ENCODE results near the gene SPTBN1.
A peak's percentile ranks its signal among the peaks of the same experiment; 100 is the strongest.
"Not testable (repeated sequence)": the region's sequence is repeated elsewhere in the genome, so short reads cannot be mapped to it uniquely, and the experiment has no call there.

The SPTBN1 gene

GRCh38 chr2:54528311-54528955 lies 72.3 kb downstream of the SPTBN1 start:
- DNase-seq, result peak in 1 of 2 donors; percentile 52
- Histone ChIP-seq H3K27ac (ENCODE audit: low read depth, low read length) (no peak overlapping the region), H3K27me3 (ENCODE audit: insufficient read depth, low read length) (no peaks in the 10 kb centered on the region), H3K4me2 (ENCODE audit: low read length) (no peak overlapping the region), H3K79me2 (ENCODE audit: control insufficient read depth, insufficient read depth, low read length, poor library complexity) (no peaks in the 10 kb centered on the region), H4K8ac (ENCODE audit: low read depth, low read length) (no peak overlapping the region), H3K18ac (ENCODE audit: low read length) (no peak overlapping the region), H3K79me1 (ENCODE audit: low read length) (peaks cover 7% of the 10 kb centered on the region), H2BK120ac (ENCODE audit: insufficient read depth, low read length, poor library complexity) (no peak overlapping the region), H3K14ac (ENCODE audit: low read length) (no peak overlapping the region), H3K4ac (ENCODE audit: low read depth, low read length) (no peak overlapping the region), H3K9me3 (ENCODE audit: insufficient read depth, low read depth, low read length) (no peaks in the 10 kb centered on the region), H2AK5ac (ENCODE audit: low read length) (no peak overlapping the region), H4K12ac (ENCODE audit: low read depth, low read length) (no peak overlapping the region), H3K23ac (ENCODE audit: low read length) (no peak overlapping the region), H3K36me3 (ENCODE audit: control insufficient read depth in 1 of 2, insufficient read depth in 2 of 2, low read length in 2 of 2) (peaks cover 3 to 13% of the 10 kb centered on the region in 2 experiments), H2BK12ac (ENCODE audit: low read length) (no peak overlapping the region), H4K91ac (ENCODE audit: low read depth, low read length) (no peak overlapping the region), H3K9ac (ENCODE audit: low read length) (no peak overlapping the region), H3K4me3 (ENCODE audit: low read depth, low read length) (no peak overlapping the region), H2BK5ac (ENCODE audit: low read depth, low read length, poor library complexity) (no peak overlapping the region), H2AFZ (ENCODE audit: insufficient read depth, low read length, poor library complexity) (no peak overlapping the region), H3K4me1 (ENCODE audit: control insufficient read depth in 1 of 2, insufficient read depth in 2 of 2, low read length in 2 of 2) (peaks cover 8 to 15% of the 10 kb centered on the region in 2 experiments)
- WGBS (ENCODE audit: extremely low coverage, insufficient coverage, insufficient read length), result no CpG with 5 or more reads among the region's 1 CpG

GRCh38 chr2:54529518-54529917 lies 73.4 kb downstream of the SPTBN1 start:
- Histone ChIP-seq H3K79me1 (ENCODE audit: low read length) (peaks cover 11% of the 10 kb centered on the region), H3K4me1 (ENCODE audit: control insufficient read depth in 1 of 2, insufficient read depth in 2 of 2, low read length in 2 of 2) (peaks cover 6 to 15% of the 10 kb centered on the region in 2 experiments), H3K36me3 (ENCODE audit: control insufficient read depth in 1 of 2, insufficient read depth in 2 of 2, low read length in 2 of 2) (peaks cover 3 to 13% of the 10 kb centered on the region in 2 experiments)
- H2BK120ac ChIP-seq (ENCODE audit: insufficient read depth, low read length, poor library complexity); H4K8ac ChIP-seq (ENCODE audit: low read depth, low read length); H3K27me3 ChIP-seq (ENCODE audit: insufficient read depth, low read length); H3K4ac ChIP-seq (ENCODE audit: low read depth, low read length); H3K79me2 ChIP-seq (ENCODE audit: control insufficient read depth, insufficient read depth, low read length, poor library complexity); H3K9me3 ChIP-seq (ENCODE audit: insufficient read depth, low read depth, low read length); H3K9ac ChIP-seq (ENCODE audit: low read length); H3K27ac ChIP-seq (ENCODE audit: low read depth, low read length); H3K18ac ChIP-seq (ENCODE audit: low read length); H2AK5ac ChIP-seq (ENCODE audit: low read length); H2BK12ac ChIP-seq (ENCODE audit: low read length); DNase-seq; H3K23ac ChIP-seq (ENCODE audit: low read length); H3K14ac ChIP-seq (ENCODE audit: low read length); H4K12ac ChIP-seq (ENCODE audit: low read depth, low read length); H2AFZ ChIP-seq (ENCODE audit: insufficient read depth, low read length, poor library complexity); H3K4me3 ChIP-seq (ENCODE audit: low read depth, low read length); H4K91ac ChIP-seq (ENCODE audit: low read depth, low read length); H3K4me2 ChIP-seq (ENCODE audit: low read length); H2BK5ac ChIP-seq (ENCODE audit: low read depth, low read length, poor library complexity): not testable (repeated sequence)
- no CpG with 5 or more reads among the region's 1 CpG for WGBS (ENCODE audit: extremely low coverage, insufficient coverage, insufficient read length)

- peaks cover 7 to 16% of the 10 kb centered on the region in 2 experiments for H3K4me1 ChIP-seq (ENCODE audit: control insufficient read depth in 1 of 2, insufficient read depth in 2 of 2, low read length in 2 of 2)
- DNase-seq, result peak; percentile 51 to 93
- no peak overlapping the region for H2AFZ ChIP-seq (ENCODE audit: insufficient read depth, low read length, poor library complexity)
- no peak overlapping the region for H3K4ac ChIP-seq (ENCODE audit: low read depth, low read length)
- H2BK120ac ChIP-seq (ENCODE audit: insufficient read depth, low read length, poor library complexity), result no peak overlapping the region
- no peak overlapping the region for H2AK5ac ChIP-seq (ENCODE audit: low read length)
- H3K4me3 ChIP-seq (ENCODE audit: low read depth, low read length), result no peak overlapping the region
- H2BK12ac ChIP-seq (ENCODE audit: low read length), result no peak overlapping the region
- no peaks in the 10 kb centered on the region for H3K27me3 ChIP-seq (ENCODE audit: insufficient read depth, low read length)
- H4K8ac ChIP-seq (ENCODE audit: low read depth, low read length), result no peak overlapping the region
- no peak overlapping the region for H3K9ac ChIP-seq (ENCODE audit: low read length)
- no peak overlapping the region for H4K91ac ChIP-seq (ENCODE audit: low read depth, low read length)
- no peak overlapping the region for H3K4me2 ChIP-seq (ENCODE audit: low read length)
- H2BK5ac ChIP-seq (ENCODE audit: low read depth, low read length, poor library complexity), result no peak overlapping the region
- no peak overlapping the region for H3K27ac ChIP-seq (ENCODE audit: low read depth, low read length)
- no peak overlapping the region for H4K12ac ChIP-seq (ENCODE audit: low read depth, low read length)
- H3K14ac ChIP-seq (ENCODE audit: low read length), result no peak overlapping the region
- peaks cover 3 to 13% of the 10 kb centered on the region in 2 experiments for H3K36me3 ChIP-seq (ENCODE audit: control insufficient read depth in 1 of 2, insufficient read depth in 2 of 2, low read length in 2 of 2)
- WGBS (ENCODE audit: extremely low coverage, insufficient coverage, insufficient read length), result no CpG with 5 or more reads among the region's 2 CpGs
- H3K18ac ChIP-seq (ENCODE audit: low read length), result no peak overlapping the region
- peaks cover 14% of the 10 kb centered on the region for H3K79me1 ChIP-seq (ENCODE audit: low read length)
- no peaks in the 10 kb centered on the region for H3K9me3 ChIP-seq (ENCODE audit: insufficient read depth, low read depth, low read length)
- peaks cover 2% of the 10 kb centered on the region for H3K79me2 ChIP-seq (ENCODE audit: control insufficient read depth, insufficient read depth, low read length, poor library complexity)
- H3K23ac ChIP-seq (ENCODE audit: low read length), result no peak overlapping the region
Measured at GRCh38 chr2:54529935-54530334, 73.8 kb downstream of the SPTBN1 start.

GRCh38 chr2:54531558-54531957 lies 75.4 kb downstream of the SPTBN1 start:
- peak; percentile 25 to 47 for DNase-seq
- Histone ChIP-seq H4K12ac (ENCODE audit: low read depth, low read length) (no peak overlapping the region), H3K79me2 (ENCODE audit: control insufficient read depth, insufficient read depth, low read length, poor library complexity) (peaks cover 2% of the 10 kb centered on the region), H3K36me3 (ENCODE audit: control insufficient read depth in 1 of 2, insufficient read depth in 2 of 2, low read length in 2 of 2) (peaks cover 0 to 9% of the 10 kb centered on the region in 2 experiments), H3K4ac (ENCODE audit: low read depth, low read length) (no peak overlapping the region), H3K4me1 (ENCODE audit: control insufficient read depth in 1 of 2, insufficient read depth in 2 of 2, low read length in 2 of 2) (peaks cover 7 to 16% of the 10 kb centered on the region in 2 experiments), H4K91ac (ENCODE audit: low read depth, low read length) (no peak overlapping the region), H3K9me3 (ENCODE audit: insufficient read depth, low read depth, low read length) (no peaks in the 10 kb centered on the region), H3K14ac (ENCODE audit: low read length) (no peak overlapping the region), H4K8ac (ENCODE audit: low read depth, low read length) (no peak overlapping the region), H3K23ac (ENCODE audit: low read length) (no peak overlapping the region), H3K27ac (ENCODE audit: low read depth, low read length) (peak overlapping the region; percentile 0), H3K18ac (ENCODE audit: low read length) (no peak overlapping the region), H3K4me3 (ENCODE audit: low read depth, low read length) (no peak overlapping the region), H2BK5ac (ENCODE audit: low read depth, low read length, poor library complexity) (no peak overlapping the region), H2BK12ac (ENCODE audit: low read length) (no peak overlapping the region), H2BK120ac (ENCODE audit: insufficient read depth, low read length, poor library complexity) (no peak overlapping the region), H2AFZ (ENCODE audit: insufficient read depth, low read length, poor library complexity) (no peak overlapping the region), H3K27me3 (ENCODE audit: insufficient read depth, low read length) (no peaks in the 10 kb centered on the region), H3K9ac (ENCODE audit: low read length) (no peak overlapping the region), H3K4me2 (ENCODE audit: low read length) (no peak overlapping the region), H2AK5ac (ENCODE audit: low read length) (no peak overlapping the region), H3K79me1 (ENCODE audit: low read length) (peaks cover 14% of the 10 kb centered on the region)
- no CpG with 5 or more reads among the region's 5 CpGs for WGBS (ENCODE audit: extremely low coverage, insufficient coverage, insufficient read length)
